ENCODE results near the gene ZNF132.
A peak's percentile ranks its signal among the peaks of the same experiment; 100 is the strongest.
"Not testable (repeated sequence)": the region's sequence is repeated elsewhere in the genome, so short reads cannot be mapped to it uniquely, and the experiment has no call there.

Gene ZNF132

DNA sequence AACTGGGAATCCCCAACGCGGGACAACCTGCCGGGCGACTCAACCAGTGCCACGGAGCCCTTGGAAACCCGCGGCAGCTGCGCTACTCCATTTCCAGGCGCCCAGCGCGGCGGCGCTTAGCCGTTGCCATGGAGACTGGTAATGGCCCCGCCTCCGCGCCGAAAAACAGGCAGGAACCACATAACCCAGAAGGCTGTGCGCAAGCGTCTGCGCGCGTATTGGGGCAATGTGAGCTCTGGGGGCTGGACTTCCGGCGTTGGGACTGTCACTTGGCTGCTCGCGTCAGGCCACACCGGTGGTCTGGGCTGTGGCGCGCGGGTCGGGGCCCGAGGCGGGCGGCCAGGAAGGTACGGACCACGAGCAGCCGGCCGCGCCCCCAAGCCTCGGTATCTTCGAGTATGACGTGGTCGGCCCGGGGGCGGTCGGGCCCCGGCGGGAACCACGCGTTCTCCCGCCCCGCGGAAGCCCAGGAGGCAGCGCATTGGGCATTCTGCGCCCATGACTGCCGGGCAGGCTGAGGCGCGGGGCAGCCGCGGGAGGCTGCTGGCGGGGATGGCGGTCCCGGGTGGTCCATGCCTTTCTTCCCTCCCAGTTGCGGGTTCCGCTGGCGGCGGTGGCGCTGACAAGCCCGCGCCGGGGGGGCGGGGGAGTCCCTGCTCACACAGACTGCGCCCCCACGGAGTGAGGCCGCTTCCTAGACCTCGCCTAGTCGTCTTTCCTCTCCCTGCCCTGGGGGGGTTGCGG, 11.6 kb upstream of the ZNF132 start, which contains the start of gene ZNF324B:
Gene ZNF324B, plus strand, starts transcription at position 265 of the 744 bp plus-strand sequence. CDS start 2,080 bp downstream, outside the sequence.
- Histone ChIP-seq H3K4me3 (ENCODE audit: insufficient read length, low read depth) (peak within 1 kb of the TSS; percentile 70), H3K9ac (ENCODE audit: insufficient read length, low read depth) (peak within 1 kb of the TSS; percentile 82)

DNA sequence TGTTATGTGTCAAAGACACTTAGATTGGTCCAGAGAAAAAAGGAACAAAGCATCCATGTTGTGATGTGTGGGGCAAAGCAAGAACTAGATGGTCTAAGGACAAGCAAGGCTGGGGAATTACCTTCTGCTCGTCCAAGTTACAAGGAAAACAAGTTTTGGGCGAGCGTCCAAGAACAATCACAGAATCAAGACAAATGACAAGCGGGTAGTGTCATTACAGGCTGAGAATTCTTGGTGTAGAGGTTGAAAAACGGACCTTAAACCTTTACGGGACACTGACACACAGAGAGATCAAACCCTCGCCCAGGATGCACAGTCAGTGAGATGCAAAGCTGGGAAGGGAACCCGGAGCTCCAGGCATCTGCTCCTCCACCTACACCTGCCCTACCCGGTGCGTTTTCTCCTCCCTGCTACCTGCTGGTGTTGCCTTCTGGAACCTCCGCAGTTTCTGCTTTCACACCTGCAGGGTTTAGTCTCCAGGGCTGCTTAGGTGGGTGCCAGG, 11.0 kb upstream of the ZNF132 start:
- H3K27me3 ChIP-seq (ENCODE audit: insufficient read depth, insufficient read length), result peaks cover 37% of the 10 kb centered on the region
- H3K4me3 ChIP-seq (ENCODE audit: insufficient read length, low read depth), result peak overlapping the region; percentile 70
- peak overlapping the region; percentile 56 for H3K9ac ChIP-seq (ENCODE audit: insufficient read length, low read depth)
- no peak for DNase-seq (ENCODE audit: low read depth, low spot score)
- peaks cover 10% of the 10 kb centered on the region for H3K36me3 ChIP-seq (ENCODE audit: insufficient read depth, insufficient read length, low read length)
- peaks cover 30% of the 10 kb centered on the region for H3K9me3 ChIP-seq (ENCODE audit: insufficient read depth, low read length)
- no peaks in the 10 kb centered on the region for H3K4me1 ChIP-seq (ENCODE audit: insufficient read depth, insufficient read length)
- no peak for TF ChIP-seq ZNF274 (IDR thresholded peaks at IDR 0.05; ENCODE audit: low read depth, low read length)
- no peak for TF ChIP-seq YY1 (IDR thresholded peaks at IDR 0.05; ENCODE audit: insufficient read depth, insufficient read length)
- no peak for TF ChIP-seq SUZ12 (IDR thresholded peaks at IDR 0.05; ENCODE audit: extremely low read depth, insufficient read depth, insufficient read length)

More for the DNA sequence above, 11.6 kb upstream of the ZNF132 start, which contains the start of gene ZNF324B:
- H3K27me3 ChIP-seq (ENCODE audit: insufficient read depth, insufficient read length), result peaks cover 37% of the 10 kb centered on the region
- DNase-seq (ENCODE audit: low read depth, low spot score), result peak; percentile 91
- peaks cover 14% of the 10 kb centered on the region for H3K36me3 ChIP-seq (ENCODE audit: insufficient read depth, insufficient read length, low read length)
- H3K4me1 ChIP-seq (ENCODE audit: insufficient read depth, insufficient read length), result no peaks in the 10 kb centered on the region
- H3K9me3 ChIP-seq (ENCODE audit: insufficient read depth, low read length), result peaks cover 30% of the 10 kb centered on the region
- TF ChIP-seq SUZ12 (IDR thresholded peaks at IDR 0.05; ENCODE audit: extremely low read depth, insufficient read depth, insufficient read length) (no peak), YY1 (IDR thresholded peaks at IDR 0.05; ENCODE audit: insufficient read depth, insufficient read length) (no peak), ZNF274 (IDR thresholded peaks at IDR 0.05; ENCODE audit: low read depth, low read length) (no peak)

GRCh38 chr19:58449980-58450379, 10.0 kb upstream of the ZNF132 start:
- H3K27me3 ChIP-seq (ENCODE audit: insufficient read depth, insufficient read length), result peaks cover 37% of the 10 kb centered on the region
- peaks cover 10% of the 10 kb centered on the region for H3K36me3 ChIP-seq (ENCODE audit: insufficient read depth, insufficient read length, low read length)
- H3K9ac ChIP-seq (ENCODE audit: insufficient read length, low read depth); H3K4me1 ChIP-seq (ENCODE audit: insufficient read depth, insufficient read length); DNase-seq (ENCODE audit: low read depth, low spot score); H3K4me3 ChIP-seq (ENCODE audit: insufficient read length, low read depth): not testable (repeated sequence)
- H3K9me3 ChIP-seq (ENCODE audit: insufficient read depth, low read length), result peaks cover 30% of the 10 kb centered on the region

GRCh38 chr19:58448860-58449259, 8.9 kb upstream of the ZNF132 start:
- DNase-seq (ENCODE audit: low read depth, low spot score); H3K36me3 ChIP-seq (ENCODE audit: insufficient read depth, insufficient read length, low read length); H3K4me3 ChIP-seq (ENCODE audit: insufficient read length, low read depth); H3K9ac ChIP-seq (ENCODE audit: insufficient read length, low read depth); H3K4me1 ChIP-seq (ENCODE audit: insufficient read depth, insufficient read length): not testable (repeated sequence)
- peaks cover 37% of the 10 kb centered on the region for H3K27me3 ChIP-seq (ENCODE audit: insufficient read depth, insufficient read length)
- peaks cover 30% of the 10 kb centered on the region for H3K9me3 ChIP-seq (ENCODE audit: insufficient read depth, low read length)

DNA sequence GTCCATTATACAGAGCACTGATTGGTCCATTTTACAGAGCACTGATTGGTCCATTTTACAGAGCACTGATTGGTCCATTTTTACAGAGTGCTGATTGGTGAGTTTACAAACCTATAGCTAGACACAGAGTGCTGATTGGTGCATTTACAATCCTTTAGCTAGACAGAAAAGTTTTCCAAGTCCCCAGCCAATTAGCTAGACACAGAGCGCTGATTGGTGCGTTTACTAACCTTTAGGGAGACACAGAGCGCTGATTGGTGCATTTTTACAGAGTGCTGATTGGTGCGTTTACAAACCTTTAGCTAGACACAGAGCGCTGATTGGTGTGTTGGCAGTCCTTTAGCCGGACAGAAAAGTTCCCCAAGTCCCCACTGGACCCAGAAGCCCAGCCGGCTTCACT, 3.0 kb upstream of the ZNF132 start:
- DNase-seq (ENCODE audit: low read depth, low spot score); H3K4me3 ChIP-seq (ENCODE audit: insufficient read length, low read depth); H3K27me3 ChIP-seq (ENCODE audit: insufficient read depth, insufficient read length); H3K4me1 ChIP-seq (ENCODE audit: insufficient read depth, insufficient read length); H3K9ac ChIP-seq (ENCODE audit: insufficient read length, low read depth); H3K9me3 ChIP-seq (ENCODE audit: insufficient read depth, low read length); H3K36me3 ChIP-seq (ENCODE audit: insufficient read depth, insufficient read length, low read length): not testable (repeated sequence)

- H3K4me1 ChIP-seq (ENCODE audit: insufficient read depth, insufficient read length), result no peaks in the 10 kb centered on the region
- H3K9me3 ChIP-seq (ENCODE audit: insufficient read depth, low read length), result peaks cover 22% of the 10 kb centered on the region
- peaks cover 24% of the 10 kb centered on the region for H3K36me3 ChIP-seq (ENCODE audit: insufficient read depth, insufficient read length, low read length)
- TF ChIP-seq YY1 (IDR thresholded peaks at IDR 0.05; ENCODE audit: insufficient read depth, insufficient read length) (no peak), ZNF274 (IDR thresholded peaks at IDR 0.05; ENCODE audit: low read depth, low read length) (no peak), SUZ12 (IDR thresholded peaks at IDR 0.05; ENCODE audit: extremely low read depth, insufficient read depth, insufficient read length) (no peak)
- peak overlapping the region; percentile 46 for H3K9ac ChIP-seq (ENCODE audit: insufficient read length, low read depth)
- H3K4me3 ChIP-seq (ENCODE audit: insufficient read length, low read depth), result peak overlapping the region; percentile 96
- H3K27me3 ChIP-seq (ENCODE audit: insufficient read depth, insufficient read length), result no peaks in the 10 kb centered on the region
- no peak for DNase-seq (ENCODE audit: low read depth, low spot score)
Measured at GRCh38 chr19:58440556-58440955, 603 bp upstream of the ZNF132 start.

DNA sequence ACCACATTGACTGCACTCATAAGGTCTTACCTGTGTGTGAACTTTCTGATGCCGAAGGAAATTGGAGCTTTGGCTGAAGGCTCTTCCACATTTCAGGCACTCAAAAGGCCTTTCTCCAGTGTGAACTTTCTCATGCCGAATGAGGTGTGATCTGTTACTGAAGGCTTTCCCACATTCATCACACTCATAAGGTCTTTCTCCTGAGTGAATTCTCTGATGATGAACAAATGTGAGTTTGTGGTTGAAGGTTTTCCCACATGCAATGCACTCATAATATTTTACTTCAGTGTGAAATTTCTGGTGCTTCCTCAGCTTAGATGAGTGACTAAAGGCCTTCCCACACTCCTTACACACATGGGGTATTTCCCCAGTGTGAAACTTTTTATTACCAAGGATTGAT, 5.7 kb downstream of the ZNF132 start:
- Histone ChIP-seq H3K36me3 (ENCODE audit: insufficient read depth, insufficient read length, low read length) (peaks cover 74% of the 10 kb centered on the region), H3K9me3 (ENCODE audit: insufficient read depth, low read length) (peaks cover 80% of the 10 kb centered on the region), H3K4me1 (ENCODE audit: insufficient read depth, insufficient read length) (no peaks in the 10 kb centered on the region), H3K27me3 (ENCODE audit: insufficient read depth, insufficient read length) (no peaks in the 10 kb centered on the region), H3K9ac (ENCODE audit: insufficient read length, low read depth) (no peak overlapping the region), H3K4me3 (ENCODE audit: insufficient read length, low read depth) (no peak overlapping the region)
- DNase-seq (ENCODE audit: low read depth, low spot score), result no peak
- TF ChIP-seq SUZ12 (IDR thresholded peaks at IDR 0.05; ENCODE audit: extremely low read depth, insufficient read depth, insufficient read length) (no peak), ZNF274 (IDR thresholded peaks at IDR 0.05; ENCODE audit: low read depth, low read length) (no peak), YY1 (IDR thresholded peaks at IDR 0.05; ENCODE audit: insufficient read depth, insufficient read length) (no peak)
